Ascending aorta (tissue), 2 donors: Measurements from ENCODE around the gene ELOVL5. TPM values are rescaled to one million over a fixed set of nuclear protein-coding genes. Genes with fewer than 3 reads are reported as not detected.
A peak's percentile ranks its signal among the peaks of the same experiment; 100 is the strongest.

ENCODE experiments used
- DNase-seq, 2 donors: peaks; one replicate each; pipeline ENCODE4 v3.0.0-alpha.2; 2019; ENCODE audit warnings: low spot score in 2 of 2
- H3K27ac ChIP-seq, 2 donors: fragments of 200-600 bp; sonication (generic); one replicate each; pipeline ENCODE4 v1.5.1; 2016 to 2017; ENCODE audit warnings: mild to moderate bottlenecking in 1 of 2
- H3K27me3 ChIP-seq: fragments of 200-600 bp; sonication (generic); one replicate; pipeline ENCODE4 v1.5.1; 2017
- H3K36me3 ChIP-seq, 2 donors: fragments of 200-600 bp; sonication (generic); one replicate each; pipeline ENCODE4 v1.5.1; 2016
- H3K4me1 ChIP-seq, 2 donors: fragments of 200-600 bp; sonication (generic); one replicate each; pipeline ENCODE4 v1.5.1; 2016 to 2017; ENCODE audit warnings: mild to moderate bottlenecking in 1 of 2
- H3K4me3 ChIP-seq, 2 donors: fragments of 200-600 bp; sonication (generic); one replicate each; pipeline ENCODE4 v1.5.1; 2016 to 2017; ENCODE audit warnings: mild to moderate bottlenecking in 1 of 2
- H3K9me3 ChIP-seq, 2 donors: fragments of 200-600 bp; sonication (generic); one replicate each; pipeline ENCODE4 v1.5.1; 2016
- intact Hi-C: fragments of 100-400 bp; cut with DNase I; formaldehyde crosslinking; loops from one replicate; pipeline ENCODE4 v1.15.1; 2023
- total RNA-seq: library from RNA; depleted of rRNA; stranded (reverse); fragments of >200 nt; gene quantifications from one replicate; pipeline ENCODE4 v1.1.0, GENCODE V29; 2016
- TF ChIP-seq, protein P1 (sequence below), 3 experiments: fragments of 200-600 bp in 2 of 3; fragments of 450-650 bp in 1 of 3; sonication (generic) in 2 of 3; IDR thresholded peaks; one replicate each; pipeline ENCODE4 v1.5.1; 2016 to 2019; ENCODE audit warnings: antibody characterized with exemption in 3 of 3, mild to moderate bottlenecking in 1 of 3, moderate library complexity in 1 of 3

ELOVL5 gene
- total RNA-seq, 1 donor from 2014 or later = 53.7 TPM

GRCh38 chr6:53313784-53314400 is 34.9 kb downstream of the ELOVL5 start:
- intact Hi-C loops = no loop called here
- no peak for DNase-seq
- H3K9me3 ChIP-seq = no peaks in the 10 kb centered on the region
- no peak overlapping the region for H3K4me3 ChIP-seq
- H3K27me3 ChIP-seq = no peaks in the 10 kb centered on the region
- H3K4me1 ChIP-seq = peaks cover 0 to 9% of the 10 kb centered on the region in 2 donors
- TF ChIP-seq, protein P1, sequence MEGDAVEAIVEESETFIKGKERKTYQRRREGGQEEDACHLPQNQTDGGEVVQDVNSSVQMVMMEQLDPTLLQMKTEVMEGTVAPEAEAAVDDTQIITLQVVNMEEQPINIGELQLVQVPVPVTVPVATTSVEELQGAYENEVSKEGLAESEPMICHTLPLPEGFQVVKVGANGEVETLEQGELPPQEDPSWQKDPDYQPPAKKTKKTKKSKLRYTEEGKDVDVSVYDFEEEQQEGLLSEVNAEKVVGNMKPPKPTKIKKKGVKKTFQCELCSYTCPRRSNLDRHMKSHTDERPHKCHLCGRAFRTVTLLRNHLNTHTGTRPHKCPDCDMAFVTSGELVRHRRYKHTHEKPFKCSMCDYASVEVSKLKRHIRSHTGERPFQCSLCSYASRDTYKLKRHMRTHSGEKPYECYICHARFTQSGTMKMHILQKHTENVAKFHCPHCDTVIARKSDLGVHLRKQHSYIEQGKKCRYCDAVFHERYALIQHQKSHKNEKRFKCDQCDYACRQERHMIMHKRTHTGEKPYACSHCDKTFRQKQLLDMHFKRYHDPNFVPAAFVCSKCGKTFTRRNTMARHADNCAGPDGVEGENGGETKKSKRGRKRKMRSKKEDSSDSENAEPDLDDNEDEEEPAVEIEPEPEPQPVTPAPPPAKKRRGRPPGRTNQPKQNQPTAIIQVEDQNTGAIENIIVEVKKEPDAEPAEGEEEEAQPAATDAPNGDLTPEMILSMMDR (IDR thresholded peaks at IDR 0.05) = no peak
- no peaks in the 10 kb centered on the region for H3K36me3 ChIP-seq
- H3K27ac ChIP-seq = no peak overlapping the region

DNA sequence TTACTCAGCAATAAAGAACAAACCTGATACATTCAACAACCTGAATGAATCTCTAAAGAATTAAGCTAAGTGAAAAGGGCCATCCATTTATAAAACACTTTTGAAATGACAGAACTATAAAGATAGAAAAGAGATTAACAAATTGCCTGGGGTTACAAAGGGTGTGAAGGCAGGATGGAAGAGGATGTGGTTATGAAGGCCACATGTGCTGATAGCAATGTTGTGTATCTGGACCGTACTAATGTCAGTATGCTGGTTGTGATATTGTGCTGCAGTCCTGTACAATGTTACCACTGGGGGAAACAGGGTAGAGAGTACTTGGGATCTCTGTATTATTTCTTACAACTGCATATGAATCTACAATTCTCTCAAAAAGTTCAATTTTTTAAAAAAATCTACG is 36.4 kb downstream of the ELOVL5 start:
- Histone ChIP-seq H3K27ac (no peak overlapping the region), H3K4me1 (peaks cover 0 to 12% of the 10 kb centered on the region in 2 donors), H3K27me3 (no peaks in the 10 kb centered on the region), H3K36me3 (no peaks in the 10 kb centered on the region), H3K4me3 (no peak overlapping the region), H3K9me3 (no peaks in the 10 kb centered on the region)
- DNase-seq = no peak
- intact Hi-C loops = no loop called here
- TF ChIP-seq, protein P1 (IDR thresholded peaks at IDR 0.05) = no peak

GRCh38 chr6:53311586-53311935 is 37.2 kb downstream of the ELOVL5 start:
- Histone ChIP-seq H3K27ac (no peak overlapping the region), H3K9me3 (no peaks in the 10 kb centered on the region), H3K4me1 (peaks cover 0 to 12% of the 10 kb centered on the region in 2 donors), H3K27me3 (no peaks in the 10 kb centered on the region), H3K4me3 (no peak overlapping the region), H3K36me3 (no peaks in the 10 kb centered on the region)
- TF ChIP-seq, protein P1 (IDR thresholded peaks at IDR 0.05) = no peak
- no peak for DNase-seq
- intact Hi-C loops = no loop called here

DNA sequence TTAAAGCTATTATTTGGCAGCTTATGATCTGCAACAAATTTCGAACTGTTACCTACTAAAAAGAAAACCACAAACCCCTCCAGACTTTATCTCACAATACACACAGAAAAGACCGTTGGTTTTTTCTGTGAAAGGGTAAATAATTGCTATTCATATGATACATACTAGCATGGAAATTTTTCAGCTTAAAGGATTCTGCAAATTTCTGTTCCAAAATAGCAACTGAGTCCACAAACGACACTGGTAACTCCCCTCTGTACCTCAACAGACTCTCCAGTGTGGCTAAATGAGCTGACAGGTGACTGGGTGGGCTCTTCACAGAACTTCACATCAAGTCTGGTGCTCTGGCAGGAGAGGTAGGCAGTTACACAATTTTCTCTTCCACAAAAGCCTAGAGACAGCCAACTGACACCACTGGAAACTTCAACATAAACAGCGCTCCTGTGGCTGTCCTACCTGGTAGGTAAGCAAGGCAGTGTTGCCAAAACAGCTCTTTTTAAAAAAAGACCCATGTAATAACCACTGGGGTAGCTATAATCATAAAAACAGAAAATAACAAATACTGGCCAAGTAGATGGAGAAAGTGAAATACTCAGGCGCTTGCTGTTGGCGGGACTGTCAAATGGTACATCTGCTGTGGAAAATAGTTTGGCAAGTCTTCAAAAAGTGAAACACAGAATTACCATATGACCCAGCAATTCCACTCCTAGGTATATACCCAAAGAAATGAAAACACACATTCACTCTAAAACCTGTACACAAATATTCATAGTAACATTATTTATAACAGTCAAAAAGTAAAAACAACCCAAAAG is 37.8 kb downstream of the ELOVL5 start:
- H3K27me3 ChIP-seq = no peaks in the 10 kb centered on the region
- DNase-seq = no peak
- TF ChIP-seq, protein P1 (IDR thresholded peaks at IDR 0.05) = no peak
- H3K4me3 ChIP-seq = no peak overlapping the region
- peaks cover 0 to 10% of the 10 kb centered on the region in 2 donors for H3K4me1 ChIP-seq
- H3K9me3 ChIP-seq = no peaks in the 10 kb centered on the region
- no peaks in the 10 kb centered on the region for H3K36me3 ChIP-seq
- H3K27ac ChIP-seq = no peak overlapping the region
- intact Hi-C loops = no loop called here

DNA sequence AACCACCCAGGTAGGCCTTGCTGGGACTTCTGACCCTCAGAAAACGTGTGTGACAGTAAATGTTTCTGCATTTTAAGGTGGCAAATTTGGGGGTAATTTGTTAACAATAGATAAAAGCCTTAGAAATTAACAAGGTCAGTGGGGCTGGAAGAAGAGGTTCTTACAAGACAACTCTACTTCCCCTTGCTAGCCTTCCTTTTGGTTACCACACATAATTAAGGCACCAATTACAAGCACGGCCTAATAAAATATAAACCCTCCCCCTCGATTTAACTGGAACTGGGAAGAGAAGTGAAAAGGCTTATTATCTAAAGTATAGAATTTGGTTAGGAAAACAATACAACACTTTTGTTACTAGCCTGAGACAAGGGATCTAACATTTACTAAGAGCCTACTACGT is 38.8 kb downstream of the ELOVL5 start:
- Histone ChIP-seq H3K9me3 (no peaks in the 10 kb centered on the region), H3K27me3 (no peaks in the 10 kb centered on the region), H3K4me1 (peaks cover 0 to 10% of the 10 kb centered on the region in 2 donors), H3K36me3 (no peaks in the 10 kb centered on the region), H3K27ac (peak overlapping the region in 1 of 2 donors; percentile 5), H3K4me3 (no peak overlapping the region)
- intact Hi-C loops = no loop called here
- TF ChIP-seq, protein P1 (IDR thresholded peaks at IDR 0.05) = no peak
- no peak for DNase-seq
